ENCODE measurements around the gene BOLA3. TPM values are rescaled to one million over a fixed set of nuclear protein-coding genes. Genes with fewer than 3 reads are reported as not detected.

Gene BOLA3
- total RNA-seq, 3 donors from 2014 or later (not counting 1 experiment from before 2014, with no cell fraction given): 8.1 to 13.8 (median 11.9) TPM

- intact Hi-C loops (cut with micrococcal nuclease): loop anchor here (10.0 kb wide), 1 partner anchor 55 kb away; the partner anchor contains the start of gene MOB1A
- DNase-seq (peak; percentile 85 to 91), ATAC-seq (peak; percentile 96 to 98 (median 97))
- Histone ChIP-seq H3K4me3 (ENCODE audit: low read length) (peak overlapping the region; percentile 75), H3K27me3 (ENCODE audit: control insufficient read depth, insufficient read depth, low read length) (no peaks in the 10 kb centered on the region), H3K36me3 (ENCODE audit: control insufficient read depth, insufficient read depth, low read length) (no peaks in the 10 kb centered on the region), H3K4me1 (ENCODE audit: control insufficient read depth, insufficient read depth, low read length) (peaks cover 6% of the 10 kb centered on the region), H3K27ac (ENCODE audit: low read length) (peak overlapping the region; percentile 87), H3K9me3 (ENCODE audit: control insufficient read depth, insufficient read depth, low read length) (peaks cover 17% of the 10 kb centered on the region)
- Mint-ChIP-seq H3K36me3 (peaks cover 19% of the 10 kb centered on the region), H3K27me3 (ENCODE audit: low read depth in 2 of 2) (peaks cover under 1 to 2% of the 10 kb centered on the region in 2 donors), H3K4me1 (peaks cover 4 to 5% of the 10 kb centered on the region in 2 donors), H3K9me3 (peaks cover 5 to 9% of the 10 kb centered on the region in 2 donors), H3K27ac (peak overlapping the region; percentile 76 to 91), H3K4me3 (peak overlapping the region; percentile 85)
- peak; percentile 76 for TF ChIP-seq CTCF (IDR thresholded peaks at IDR 0.05)
- under 1% methylated on average over 59 of the region's 59 CpGs for WGBS (ENCODE audit: insufficient coverage)
Observed at GRCh38 chr2:74119912-74120825, 27.5 kb downstream of the BOLA3 start.

- H3K36me3 Mint-ChIP-seq: peaks cover 19% of the 10 kb centered on the region
- peak overlapping the region; percentile 25 for H3K4me3 Mint-ChIP-seq
- peaks cover 17% of the 10 kb centered on the region for H3K9me3 ChIP-seq (ENCODE audit: control insufficient read depth, insufficient read depth, low read length)
- no peaks in the 10 kb centered on the region for H3K36me3 ChIP-seq (ENCODE audit: control insufficient read depth, insufficient read depth, low read length)
- intact Hi-C loops (cut with micrococcal nuclease): no loop called here
- no peaks in the 10 kb centered on the region for H3K27me3 ChIP-seq (ENCODE audit: control insufficient read depth, insufficient read depth, low read length)
- peaks cover 5 to 9% of the 10 kb centered on the region in 2 donors for H3K9me3 Mint-ChIP-seq
- peaks cover 4 to 7% of the 10 kb centered on the region in 2 donors for H3K27me3 Mint-ChIP-seq (ENCODE audit: low read depth in 2 of 2)
- ATAC-seq (no peak), DNase-seq (no peak)
- H3K4me1 ChIP-seq (ENCODE audit: control insufficient read depth, insufficient read depth, low read length): peaks cover 6% of the 10 kb centered on the region
- H3K4me3 ChIP-seq (ENCODE audit: low read length): no peak overlapping the region
- peak overlapping the region; percentile 76 to 91 for H3K27ac Mint-ChIP-seq
- no peak for TF ChIP-seq CTCF (IDR thresholded peaks at IDR 0.05)
- H3K4me1 Mint-ChIP-seq: peaks cover 4 to 5% of the 10 kb centered on the region in 2 donors
- H3K27ac ChIP-seq (ENCODE audit: low read length): no peak overlapping the region
Observed at GRCh38 chr2:74119339-74119738, 28.4 kb downstream of the BOLA3 start.

- H3K27ac ChIP-seq (ENCODE audit: low read length): no peak overlapping the region
- Mint-ChIP-seq H3K9me3 (no peaks in the 10 kb centered on the region), H3K27ac (no peak overlapping the region), H3K4me1 (peaks cover 0 to 6% of the 10 kb centered on the region in 2 donors), H3K4me3 (no peak overlapping the region), H3K36me3 (no peaks in the 10 kb centered on the region), H3K27me3 (ENCODE audit: low read depth in 2 of 2) (peaks cover 4 to 7% of the 10 kb centered on the region in 2 donors)
- no peaks in the 10 kb centered on the region for H3K36me3 ChIP-seq (ENCODE audit: control insufficient read depth, insufficient read depth, low read length)
- ATAC-seq (no peak), DNase-seq (no peak)
- H3K4me3 ChIP-seq (ENCODE audit: low read length): no peak overlapping the region
- intact Hi-C loops (cut with micrococcal nuclease): no loop called here
- no peaks in the 10 kb centered on the region for H3K9me3 ChIP-seq (ENCODE audit: control insufficient read depth, insufficient read depth, low read length)
- no peak for TF ChIP-seq CTCF (IDR thresholded peaks at IDR 0.05)
- H3K4me1 ChIP-seq (ENCODE audit: control insufficient read depth, insufficient read depth, low read length): no peaks in the 10 kb centered on the region
- H3K27me3 ChIP-seq (ENCODE audit: control insufficient read depth, insufficient read depth, low read length): no peaks in the 10 kb centered on the region
Observed at GRCh38 chr2:74111380-74111779, 36.3 kb downstream of the BOLA3 start.

All from natural killer cell (primary cell).